ENCODE data around the gene DLG2. TPM values are rescaled to one million over a fixed set of nuclear protein-coding genes. Genes with fewer than 3 reads are reported as not detected.

The DLG2 gene
- total and polyA plus RNA-seq, 4 donors: 0.30 to 5.5 (median 0.68) TPM

DNA sequence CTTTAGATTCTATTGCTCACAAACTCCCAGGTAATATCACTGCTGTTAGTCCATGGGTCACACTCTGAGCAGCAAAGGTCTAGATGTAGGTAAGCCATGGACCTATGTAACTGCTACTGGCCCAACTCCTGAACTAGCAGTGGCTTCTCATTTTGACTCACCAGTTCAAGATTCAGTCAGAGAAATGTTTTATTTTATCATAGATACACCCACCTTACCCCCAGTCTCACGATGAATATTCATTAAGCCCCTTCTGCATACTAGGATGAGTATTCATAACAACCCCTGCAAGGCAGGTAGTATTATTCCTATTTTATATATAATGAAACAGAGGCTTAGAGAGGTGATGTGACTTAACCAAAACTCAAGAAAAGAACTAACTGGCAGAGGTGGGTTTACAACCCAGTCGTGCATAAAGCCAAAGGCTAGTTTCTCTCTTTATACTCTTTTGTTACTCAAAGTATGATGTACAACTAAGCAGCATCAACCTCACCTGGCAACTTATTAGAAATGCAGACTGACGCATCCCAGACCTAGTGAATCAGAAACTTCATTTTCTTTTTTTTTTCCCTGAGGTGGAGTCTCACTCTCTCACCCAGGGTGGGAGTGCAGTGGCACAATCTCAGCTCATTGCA, 1383.4 kb downstream of the DLG2 start:
- Histone ChIP-seq H3K9me3 (ENCODE audit: control insufficient read depth in 4 of 4, low read length in 3 of 4) (no peaks in the 10 kb centered on the region), H3K27me3 (ENCODE audit: control insufficient read depth in 4 of 4, insufficient read depth in 4 of 4, low read length in 3 of 4) (no peaks in the 10 kb centered on the region), H3K4me1 (ENCODE audit: control insufficient read depth in 4 of 4, insufficient read depth in 4 of 4, low read length in 3 of 4) (peaks cover 8 to 58% (median 39%) of the 10 kb centered on the region in 4 donors), H3K36me3 (ENCODE audit: control insufficient read depth in 4 of 4, insufficient read depth in 3 of 4, low read depth in 1 of 4, low read length in 3 of 4) (no peaks in the 10 kb centered on the region), H3K4me3 (ENCODE audit: low read depth in 1 of 3, low read length in 3 of 3) (no peak overlapping the region), H3K27ac (ENCODE audit: low read depth in 1 of 2, low read length in 2 of 2) (peak overlapping the region; percentile 78 to 87), H3K9ac (ENCODE audit: low read depth in 1 of 2, low read length in 2 of 2) (no peak overlapping the region)
- TF ChIP-seq GABPA (IDR thresholded peaks at IDR 0.05 in 1 of 2, conservative IDR thresholded peaks at IDR 0.05 in 1 of 2) (no peak), JUND (IDR thresholded peaks at IDR 0.05) (no peak), NR2F2 (IDR thresholded peaks at IDR 0.05) (no peak)
- TF ChIP-seq, protein P1, sequence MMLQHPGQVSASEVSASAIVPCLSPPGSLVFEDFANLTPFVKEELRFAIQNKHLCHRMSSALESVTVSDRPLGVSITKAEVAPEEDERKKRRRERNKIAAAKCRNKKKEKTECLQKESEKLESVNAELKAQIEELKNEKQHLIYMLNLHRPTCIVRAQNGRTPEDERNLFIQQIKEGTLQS (IDR thresholded peaks at IDR 0.05): no peak
- TF ChIP-seq, protein P2, sequence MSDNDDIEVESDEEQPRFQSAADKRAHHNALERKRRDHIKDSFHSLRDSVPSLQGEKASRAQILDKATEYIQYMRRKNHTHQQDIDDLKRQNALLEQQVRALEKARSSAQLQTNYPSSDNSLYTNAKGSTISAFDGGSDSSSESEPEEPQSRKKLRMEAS (IDR thresholded peaks at IDR 0.05): no peak
- 80% methylated on average over 3 of the region's 3 CpGs for WGBS
- no peak for DNase-seq (ENCODE audit: low spot score)

- Histone ChIP-seq H3K27ac (ENCODE audit: low read depth in 1 of 2, low read length in 2 of 2) (no peak overlapping the region), H3K9me3 (ENCODE audit: control insufficient read depth in 4 of 4, low read length in 3 of 4) (no peaks in the 10 kb centered on the region), H3K9ac (ENCODE audit: low read depth in 1 of 2, low read length in 2 of 2) (no peak overlapping the region), H3K36me3 (ENCODE audit: control insufficient read depth in 4 of 4, insufficient read depth in 3 of 4, low read depth in 1 of 4, low read length in 3 of 4) (no peaks in the 10 kb centered on the region), H3K27me3 (ENCODE audit: control insufficient read depth in 4 of 4, insufficient read depth in 4 of 4, low read length in 3 of 4) (no peaks in the 10 kb centered on the region), H3K4me3 (ENCODE audit: low read depth in 1 of 3, low read length in 3 of 3) (no peak overlapping the region), H3K4me1 (ENCODE audit: control insufficient read depth in 4 of 4, insufficient read depth in 4 of 4, low read length in 3 of 4) (peaks cover 6 to 44% (median 31%) of the 10 kb centered on the region in 4 donors)
- no peak for TF ChIP-seq RXRA (IDR thresholded peaks at IDR 0.05)
- TF ChIP-seq, protein P2 (IDR thresholded peaks at IDR 0.05): no peak
- no peak for TF ChIP-seq FOXA2 (IDR thresholded peaks at IDR 0.05)
- TF ChIP-seq, protein P1 (IDR thresholded peaks at IDR 0.05): no peak
- TF ChIP-seq FOXA1 (IDR thresholded peaks at IDR 0.05): no peak
- no peak for TF ChIP-seq SP1 (IDR thresholded peaks at IDR 0.05)
- TF ChIP-seq NR2F2 (IDR thresholded peaks at IDR 0.05): no peak
- TF ChIP-seq GABPA (IDR thresholded peaks at IDR 0.05 in 1 of 2, conservative IDR thresholded peaks at IDR 0.05 in 1 of 2): no peak
- no peak for TF ChIP-seq YY1 (IDR thresholded peaks at IDR 0.05)
- TF ChIP-seq HNF4G (IDR thresholded peaks at IDR 0.05): no peak
- DNase-seq (ENCODE audit: low spot score): no peak
- WGBS: 54% methylated on average over 5 of the region's 5 CpGs
Measured at GRCh38 chr11:84241343-84242131, 1385.6 kb downstream of the DLG2 start.

DNA sequence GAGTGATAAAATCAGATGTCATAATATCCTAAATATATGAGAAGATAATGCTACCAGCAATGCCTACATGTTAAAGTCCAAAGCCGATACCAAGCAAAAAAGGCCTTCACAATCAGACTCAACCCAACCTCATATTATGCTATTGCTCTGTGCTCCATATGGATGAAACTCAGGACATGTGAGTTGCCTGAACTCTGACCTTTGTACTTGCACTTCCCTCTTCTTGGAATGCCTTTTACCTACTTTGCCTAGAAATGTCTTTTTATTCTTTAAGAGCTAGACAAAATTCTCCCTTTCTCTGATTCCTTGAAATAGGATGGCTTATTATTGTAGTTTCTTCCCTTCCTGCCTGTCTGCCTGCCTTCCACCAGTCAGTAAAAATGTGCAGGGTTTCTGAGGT, 1386.3 kb downstream of the DLG2 start:
- H3K9ac ChIP-seq (ENCODE audit: low read depth in 1 of 2, low read length in 2 of 2): no peak overlapping the region
- no peak for DNase-seq (ENCODE audit: low spot score)
- whole genome bisulfite sequencing: 97% methylated on average over 1 of the region's 1 CpG
- no peaks in the 10 kb centered on the region for H3K36me3 ChIP-seq (ENCODE audit: control insufficient read depth in 4 of 4, insufficient read depth in 3 of 4, low read depth in 1 of 4, low read length in 3 of 4)
- no peak overlapping the region for H3K4me3 ChIP-seq (ENCODE audit: low read depth in 1 of 3, low read length in 3 of 3)
- TF ChIP-seq HNF4A (conservative IDR thresholded peaks at IDR 0.05) (peak; percentile 41 to 59), ZBTB33 (IDR thresholded peaks at IDR 0.05) (no peak)
- H3K27ac ChIP-seq (ENCODE audit: low read depth in 1 of 2, low read length in 2 of 2): no peak overlapping the region
- no peaks in the 10 kb centered on the region for H3K27me3 ChIP-seq (ENCODE audit: control insufficient read depth in 4 of 4, insufficient read depth in 4 of 4, low read length in 3 of 4)
- peaks cover 6 to 39% (median 26%) of the 10 kb centered on the region in 4 donors for H3K4me1 ChIP-seq (ENCODE audit: control insufficient read depth in 4 of 4, insufficient read depth in 4 of 4, low read length in 3 of 4)
- no peaks in the 10 kb centered on the region for H3K9me3 ChIP-seq (ENCODE audit: control insufficient read depth in 4 of 4, low read length in 3 of 4)
